ENCODE results near the gene PCDHA1. TPM values are rescaled to one million over a fixed set of nuclear protein-coding genes. Genes with fewer than 3 reads are reported as not detected.

PCDHA1 gene
- total and polyA plus RNA-seq, 9 of the 15 experiments (the other 6 are each of a cell fraction or from before 2014, with no cell fraction given) = not detected

- Histone ChIP-seq H3K9me1 (ENCODE audit: control insufficient read depth, insufficient read depth, low read length) (no peaks in the 10 kb centered on the region), H2AFZ (ENCODE audit: low read depth, low read length) (no peak overlapping the region), H3K9me3 (replicated peaks; ENCODE audit: control insufficient read depth, insufficient read depth, low read depth, low read length) (no peaks in the 10 kb centered on the region), H3K4me3 (no peak overlapping the region), H3K79me2 (ENCODE audit: control insufficient read depth, insufficient read depth, low read length) (no peaks in the 10 kb centered on the region), H4K20me1 (replicated peaks; ENCODE audit: control insufficient read depth, insufficient read depth, low read length) (no peaks in the 10 kb centered on the region), H3K27me3 (ENCODE audit: control insufficient read depth in 2 of 2, insufficient read depth in 2 of 2, low read length in 2 of 2) (no peaks in the 10 kb centered on the region), H3K27ac (ENCODE audit: extremely low read depth, low read depth, low read length) (no peak overlapping the region), H3K4me2 (ENCODE audit: insufficient read depth, low read length) (no peak overlapping the region), H3K36me3 (ENCODE audit: control insufficient read depth, insufficient read depth, low read length) (no peaks in the 10 kb centered on the region), H3K9ac (ENCODE audit: insufficient read depth in 1 of 2, low read depth in 2 of 2, low read length in 2 of 2) (no peak overlapping the region), H3K4me1 (replicated peaks in 1 of 2; ENCODE audit: control insufficient read depth in 2 of 2, insufficient read depth in 2 of 2, low read length in 2 of 2) (no peaks in the 10 kb centered on the region)
- no TSS peak for BruUV-seq (replicated peaks)
- in situ Hi-C loops (cut with MboI) = no loop called here
- WGBS (ENCODE audit: insufficient coverage, low coverage, missing lambda C conversion rate) = 0% methylated on average over 2 of the region's 2 CpGs
- POLR2A ChIA-PET = no interaction called here
- DNase-seq (ENCODE audit: extremely low read depth in 1 of 4, low spot score in 3 of 4) (no peak), FAIRE-seq (no peak), ATAC-seq (no peak)
- intact Hi-C loops (cut with micrococcal nuclease) = no loop called here
- CTCF ChIA-PET (ENCODE audit: low intra/inter-chr PET ratio) = no interaction called here
- TF ChIP-seq ZNF384 (IDR thresholded peaks at IDR 0.05; ENCODE audit: low read depth, low read length) = no peak
- no peak for TF ChIP-seq SMARCB1 (IDR thresholded peaks at IDR 0.05; ENCODE audit: insufficient read length, low read depth)
- TF ChIP-seq SIRT6 (IDR thresholded peaks at IDR 0.05; ENCODE audit: low read depth, low read length) = no peak
- no peak for TF ChIP-seq HNRNPUL1 (IDR thresholded peaks at IDR 0.05; ENCODE audit: low read length)
- no peak for TF ChIP-seq ZNF764 (CRISPR knock-in tag; IDR thresholded peaks at IDR 0.05; ENCODE audit: low read depth)
- no peak for TF ChIP-seq ZNF740 (CRISPR knock-in tag; IDR thresholded peaks at IDR 0.05)
- no peak for TF ChIP-seq ZNF740 (tag; IDR thresholded peaks at IDR 0.05)
Measured at GRCh38 chr5:140946578-140946977, 160.6 kb downstream of the PCDHA1 start.

All from K562 (cell line).